Activated T-cell treated with anti-CD3 and anti-CD28 coated beads for 48 hours (primary cell): Measurements from ENCODE around the gene ATXN7.
A peak's percentile ranks its signal among the peaks of the same experiment; 100 is the strongest.

Experiments used
- DNase-seq: peaks from one replicate; pipeline ENCODE4 v3.0.0-alpha.2; 2020; ENCODE audit warnings: low read depth

The ATXN7 gene, protein sequence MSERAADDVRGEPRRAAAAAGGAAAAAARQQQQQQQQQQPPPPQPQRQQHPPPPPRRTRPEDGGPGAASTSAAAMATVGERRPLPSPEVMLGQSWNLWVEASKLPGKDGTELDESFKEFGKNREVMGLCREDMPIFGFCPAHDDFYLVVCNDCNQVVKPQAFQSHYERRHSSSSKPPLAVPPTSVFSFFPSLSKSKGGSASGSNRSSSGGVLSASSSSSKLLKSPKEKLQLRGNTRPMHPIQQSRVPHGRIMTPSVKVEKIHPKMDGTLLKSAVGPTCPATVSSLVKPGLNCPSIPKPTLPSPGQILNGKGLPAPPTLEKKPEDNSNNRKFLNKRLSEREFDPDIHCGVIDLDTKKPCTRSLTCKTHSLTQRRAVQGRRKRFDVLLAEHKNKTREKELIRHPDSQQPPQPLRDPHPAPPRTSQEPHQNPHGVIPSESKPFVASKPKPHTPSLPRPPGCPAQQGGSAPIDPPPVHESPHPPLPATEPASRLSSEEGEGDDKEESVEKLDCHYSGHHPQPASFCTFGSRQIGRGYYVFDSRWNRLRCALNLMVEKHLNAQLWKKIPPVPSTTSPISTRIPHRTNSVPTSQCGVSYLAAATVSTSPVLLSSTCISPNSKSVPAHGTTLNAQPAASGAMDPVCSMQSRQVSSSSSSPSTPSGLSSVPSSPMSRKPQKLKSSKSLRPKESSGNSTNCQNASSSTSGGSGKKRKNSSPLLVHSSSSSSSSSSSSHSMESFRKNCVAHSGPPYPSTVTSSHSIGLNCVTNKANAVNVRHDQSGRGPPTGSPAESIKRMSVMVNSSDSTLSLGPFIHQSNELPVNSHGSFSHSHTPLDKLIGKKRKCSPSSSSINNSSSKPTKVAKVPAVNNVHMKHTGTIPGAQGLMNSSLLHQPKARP

DNA sequence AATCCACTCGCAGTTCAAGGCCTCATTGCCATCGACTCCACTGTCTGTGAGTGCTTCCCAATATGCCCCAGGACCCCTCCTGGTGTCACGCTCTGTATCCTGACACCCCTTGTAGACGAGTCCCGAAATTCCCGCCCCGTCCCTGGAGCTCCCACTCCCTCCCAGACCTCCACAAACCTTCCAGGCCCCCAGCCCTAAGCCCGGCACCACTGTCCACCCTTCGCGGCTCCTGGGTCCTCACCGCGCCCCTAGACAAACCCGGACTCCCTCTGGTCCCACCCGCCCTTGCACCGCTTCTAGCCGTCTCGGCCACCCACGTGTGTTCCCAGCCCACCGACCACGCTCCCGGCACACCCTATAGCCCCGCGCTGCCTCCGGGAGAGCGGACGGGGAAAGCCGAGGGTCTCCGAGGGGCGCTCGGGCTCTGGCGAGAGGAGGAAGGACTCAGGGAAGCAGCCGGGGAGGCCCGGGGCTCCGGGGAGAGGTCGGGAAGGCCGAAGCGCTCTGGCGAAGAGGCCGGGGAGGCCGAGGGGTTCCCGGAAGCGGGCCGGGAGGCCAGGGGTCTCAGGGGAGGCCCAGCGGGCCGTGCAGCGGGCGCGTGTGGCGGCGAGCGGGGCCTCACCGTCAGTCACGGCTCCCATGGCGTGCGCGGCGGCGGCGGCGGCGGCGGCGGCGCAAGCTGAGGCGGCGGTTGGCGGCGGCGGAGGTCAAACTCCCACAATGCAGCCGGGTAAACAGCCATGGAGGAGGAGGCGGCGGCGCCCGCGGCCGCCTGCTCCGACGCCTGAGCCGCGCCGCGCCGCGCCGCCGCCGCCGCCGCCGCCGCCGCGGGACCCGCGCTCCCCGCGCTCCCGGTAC, at the start of gene ATXN7, which contains the start of gene THOC7:
Gene ATXN7 (plus strand): TSS at position 718 of the 858 bp plus-strand sequence. CDS start 48,732 bp downstream, outside the sequence.
Gene THOC7 (minus strand): TSS at position 656 of the 858 bp plus-strand sequence. CDS start 15 bp downstream, at position 641.
- DNase-seq: peak; percentile 61

DNA sequence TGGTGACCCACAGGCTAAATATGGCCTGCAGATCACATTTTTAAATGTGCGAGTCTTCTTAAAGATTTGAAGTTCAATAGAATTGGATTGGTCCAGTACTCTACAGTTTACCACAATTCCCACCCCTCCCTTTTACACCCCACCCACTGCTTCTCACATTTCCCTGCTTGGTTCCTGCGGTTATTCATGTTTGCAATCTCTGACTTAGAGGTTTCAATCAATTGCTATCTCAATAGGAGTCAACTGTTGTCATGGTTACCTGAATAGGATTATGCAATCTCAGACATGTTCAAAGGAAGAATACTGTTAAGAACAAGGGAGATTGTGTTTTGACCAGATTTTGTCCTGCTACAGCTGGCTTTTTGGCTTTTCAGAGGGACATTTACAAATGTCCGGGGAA, 49.4 kb upstream of the ATXN7 start:
- DNase-seq: no peak

DNA sequence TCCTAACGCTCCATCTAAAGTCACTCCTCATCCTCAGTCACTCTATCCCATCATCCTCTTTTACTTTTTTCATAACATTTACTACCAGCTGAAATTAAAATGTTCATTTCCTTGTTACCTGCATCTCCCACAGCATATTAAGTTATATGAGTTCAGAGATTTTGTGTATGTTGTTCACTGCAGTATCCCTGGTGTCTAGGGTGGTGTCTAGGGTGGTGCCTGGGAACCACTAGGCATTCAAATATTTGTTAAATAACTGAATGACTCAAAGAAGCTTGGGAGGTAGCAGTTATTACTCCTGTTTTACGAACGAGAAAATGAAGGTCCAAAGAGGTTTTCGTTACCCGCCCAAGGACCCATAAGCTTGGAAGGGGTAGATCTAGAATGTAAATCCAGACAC, 46.4 kb upstream of the ATXN7 start:
- DNase-seq: no peak

DNA sequence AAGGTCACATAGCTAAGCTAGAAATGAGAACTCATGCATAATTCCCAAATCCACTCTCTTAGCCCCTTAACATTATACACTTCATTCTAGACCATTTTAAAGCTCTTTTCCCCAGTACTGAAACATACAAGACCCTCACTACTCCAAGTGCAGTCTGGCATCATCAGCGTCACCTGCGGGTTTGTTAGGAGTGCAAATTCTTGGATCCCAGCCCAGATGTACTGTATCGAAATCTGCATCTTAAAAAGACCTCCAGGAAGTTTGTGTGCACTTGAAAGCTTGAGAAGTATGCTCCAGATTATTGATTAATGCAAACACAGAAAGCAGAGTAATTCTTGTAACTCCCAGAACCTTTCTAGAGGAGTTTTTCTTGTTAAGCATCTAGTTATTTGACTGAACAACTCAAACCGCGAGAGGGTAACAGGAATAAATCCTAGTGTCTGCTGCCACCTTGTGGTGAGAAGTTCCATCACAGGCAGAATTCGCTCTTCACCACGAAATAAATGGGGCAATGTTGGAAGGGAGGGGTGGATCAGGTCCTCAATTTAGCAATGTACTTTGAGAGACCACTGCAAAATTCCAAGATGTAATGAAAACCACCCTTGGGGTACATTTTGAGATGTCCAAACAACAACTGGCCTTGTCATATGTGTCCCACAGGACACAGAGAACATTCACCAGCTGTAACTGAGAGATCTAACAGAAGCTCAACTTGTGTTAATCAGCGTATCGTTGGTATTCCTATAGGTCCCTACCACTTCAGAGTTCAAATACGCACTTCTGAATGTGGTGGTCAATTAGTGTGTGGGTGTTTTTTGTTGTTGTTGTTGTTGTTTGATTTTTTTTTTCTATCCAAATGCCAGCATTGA, 45.2 kb upstream of the ATXN7 start:
- peak; percentile 41 for DNase-seq

DNA sequence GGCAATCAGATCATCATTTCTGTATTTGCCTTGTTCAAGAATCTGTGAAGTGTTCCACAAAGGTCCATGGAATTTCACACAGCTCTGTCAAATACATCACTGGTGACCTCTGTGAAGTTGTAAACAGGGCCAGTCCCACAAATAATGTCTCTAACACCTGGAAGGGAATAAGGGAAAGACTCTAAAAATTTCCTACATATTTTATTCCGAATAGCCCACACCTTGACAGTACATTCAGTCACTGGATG, 44.6 kb upstream of the ATXN7 start, which contains the start of gene C3orf49:
Gene C3orf49 (plus strand): TSS at position 149 of the 248 bp plus-strand sequence. CDS start 173 bp downstream, outside the sequence.
- no peak for DNase-seq

DNA sequence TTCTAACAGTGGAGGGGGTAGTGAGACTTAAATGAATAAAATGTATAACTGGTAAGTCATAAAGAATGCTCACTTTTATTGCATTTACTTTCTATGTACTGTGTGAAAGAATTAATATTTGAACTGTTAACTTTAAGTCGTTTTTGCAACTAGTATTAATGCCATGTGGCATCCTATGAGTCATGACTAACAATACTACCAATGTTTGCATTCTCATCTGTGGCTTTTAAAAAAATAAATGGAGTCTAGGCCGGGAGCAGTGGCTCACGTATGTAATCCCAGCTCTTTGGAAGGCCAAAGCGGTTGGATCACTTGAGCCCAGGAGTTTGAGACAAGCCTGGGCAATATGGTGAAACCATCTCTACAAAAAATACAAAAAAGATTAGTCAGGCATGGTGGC, 39.4 kb upstream of the ATXN7 start:
- no peak for DNase-seq

DNA sequence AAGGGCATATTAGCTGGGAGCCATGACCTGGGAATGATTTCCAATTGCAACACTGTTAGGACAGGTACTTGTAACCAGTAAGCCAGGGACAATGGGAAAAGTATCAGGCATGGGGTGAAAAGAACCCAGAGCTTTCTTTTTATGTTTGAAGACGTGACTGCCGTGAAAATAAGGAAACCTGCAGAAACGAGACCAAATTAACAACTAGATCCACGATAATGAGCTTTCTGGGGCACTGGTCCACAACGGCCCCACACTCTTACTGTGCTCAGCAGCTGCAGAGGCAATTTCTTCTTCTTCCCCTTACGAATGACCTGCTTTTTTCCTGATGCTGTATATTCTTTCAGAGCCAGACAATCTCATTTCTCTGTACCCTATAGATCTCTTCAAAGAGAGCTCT, 33.1 kb upstream of the ATXN7 start:
- no peak for DNase-seq

DNA sequence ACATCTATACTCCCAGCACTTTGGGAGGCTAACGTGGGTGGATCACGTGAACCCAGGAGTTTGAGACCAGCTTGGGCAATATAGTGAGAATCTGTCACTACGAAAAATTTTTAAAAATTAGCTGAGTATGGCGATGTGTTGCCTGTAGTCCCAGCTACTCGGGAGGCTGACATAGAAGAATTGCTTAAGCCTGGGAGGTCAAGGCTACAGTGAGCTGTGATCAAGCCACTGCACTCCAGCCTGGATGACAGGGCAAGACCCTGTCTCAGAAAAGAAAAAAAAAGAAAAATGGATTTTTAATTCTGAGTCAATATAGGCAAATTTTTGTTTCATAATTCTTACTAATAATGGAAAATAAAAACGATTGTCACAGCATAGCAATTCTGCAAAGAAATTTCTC, 31.3 kb upstream of the ATXN7 start:
- no peak for DNase-seq

DNA sequence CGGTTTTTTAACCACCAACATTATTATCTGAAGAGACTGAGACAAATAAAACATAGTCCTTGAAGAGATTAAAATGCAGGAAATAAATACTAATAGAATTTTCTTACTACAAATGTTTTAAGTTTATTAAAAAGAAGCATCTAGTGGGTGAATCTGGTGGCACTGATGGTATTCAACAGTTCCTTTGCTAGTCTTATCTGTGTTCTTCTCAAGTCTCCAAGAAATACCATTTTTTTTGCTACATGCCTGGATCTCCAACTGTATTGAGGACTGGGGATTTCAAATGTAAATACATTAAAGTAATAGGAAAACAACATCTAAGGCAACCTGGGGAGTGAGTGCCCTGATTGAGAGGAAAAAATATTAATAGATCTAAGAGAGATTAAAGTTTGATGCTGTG, 22.0 kb upstream of the ATXN7 start:
- DNase-seq: no peak

DNA sequence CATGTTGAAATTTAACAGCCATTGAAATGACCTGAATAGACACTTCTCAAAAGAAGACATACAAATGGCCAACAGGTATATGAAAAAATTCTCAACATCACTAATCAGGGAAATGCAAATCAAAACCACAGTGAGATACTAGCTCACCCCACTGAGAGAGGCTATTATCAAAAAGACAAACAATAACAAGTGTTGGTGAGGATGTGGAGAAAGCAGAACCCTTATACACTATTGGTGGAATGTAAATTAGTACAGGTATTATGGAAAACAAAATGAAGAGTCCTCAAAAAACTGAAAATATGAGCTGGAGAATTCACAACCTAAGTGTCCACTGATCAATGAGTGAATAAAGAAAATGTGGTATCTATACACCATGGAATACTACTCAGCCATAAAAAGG, 21.5 kb upstream of the ATXN7 start:
- no peak for DNase-seq

DNA sequence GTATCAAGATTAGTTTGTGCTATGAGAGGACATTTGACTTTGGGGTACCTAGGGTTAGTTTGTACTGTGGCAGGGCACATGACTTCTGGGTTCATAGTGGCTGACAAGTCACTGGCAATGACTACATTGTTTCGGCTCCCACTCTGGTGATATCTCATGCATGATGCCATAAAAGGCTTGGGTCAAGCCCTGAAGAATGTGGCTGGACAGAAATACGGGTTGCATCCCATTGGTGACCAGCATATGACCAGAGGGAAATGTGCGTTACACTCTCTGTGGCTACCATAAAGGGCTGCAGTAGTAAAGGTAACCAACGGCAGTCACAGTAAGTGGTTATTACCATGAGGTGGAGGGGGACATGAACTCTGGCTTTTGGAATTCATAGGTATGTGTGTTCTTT, 18.5 kb upstream of the ATXN7 start:
- no peak for DNase-seq

DNA sequence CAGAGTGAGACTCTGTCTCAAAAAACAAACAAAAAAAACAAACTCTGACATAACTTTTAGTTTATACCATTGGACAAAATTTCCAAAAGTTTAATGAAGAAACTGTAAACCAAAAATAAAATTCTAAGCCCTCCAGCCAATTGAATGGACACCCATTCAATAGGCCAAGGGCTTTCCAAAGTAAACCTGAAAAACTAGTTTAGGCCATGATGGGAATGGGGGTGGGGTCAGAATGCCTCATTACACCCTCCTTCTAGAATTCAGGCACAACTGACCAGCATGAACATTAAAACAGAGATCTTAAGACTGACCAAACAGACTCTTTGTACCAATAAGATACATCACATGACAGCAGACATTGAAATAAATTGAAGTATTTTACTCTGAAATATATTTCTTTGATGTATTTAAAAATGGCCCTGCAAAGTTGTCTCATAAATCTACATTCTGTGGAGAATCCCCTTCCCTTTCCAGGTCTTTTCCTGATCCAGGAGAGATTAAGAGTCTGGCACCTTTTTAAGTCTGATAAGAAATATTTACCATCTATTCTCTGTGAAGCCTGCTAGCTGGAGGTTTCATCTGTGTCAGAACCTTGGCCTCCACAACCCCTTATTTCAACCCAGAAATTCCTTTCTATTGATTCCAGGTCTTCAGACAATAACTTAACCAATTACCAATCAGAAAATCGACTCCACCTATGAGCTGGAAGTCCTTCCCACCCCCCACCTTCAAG, 15.8 kb upstream of the ATXN7 start:
- no peak for DNase-seq

DNA sequence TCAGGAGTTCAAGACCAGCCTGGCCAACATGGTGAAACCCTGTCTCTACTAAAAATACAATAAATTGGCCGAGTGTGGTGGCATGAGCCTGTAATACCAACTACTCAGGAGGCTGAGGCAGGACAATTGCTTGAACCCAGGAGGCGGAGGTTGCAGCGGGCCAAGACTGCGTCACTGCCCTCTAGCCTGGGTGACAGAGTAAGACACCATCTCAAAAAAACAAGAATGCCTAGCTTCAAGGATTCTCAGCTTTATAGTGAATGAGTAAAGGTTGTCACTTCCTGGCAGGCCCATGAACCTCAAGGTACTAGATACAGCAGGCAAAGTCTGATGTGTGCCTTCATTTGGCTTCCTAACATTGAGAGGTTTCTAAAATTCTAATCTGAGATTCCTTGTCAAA, 14.5 kb upstream of the ATXN7 start:
- no peak for DNase-seq

DNA sequence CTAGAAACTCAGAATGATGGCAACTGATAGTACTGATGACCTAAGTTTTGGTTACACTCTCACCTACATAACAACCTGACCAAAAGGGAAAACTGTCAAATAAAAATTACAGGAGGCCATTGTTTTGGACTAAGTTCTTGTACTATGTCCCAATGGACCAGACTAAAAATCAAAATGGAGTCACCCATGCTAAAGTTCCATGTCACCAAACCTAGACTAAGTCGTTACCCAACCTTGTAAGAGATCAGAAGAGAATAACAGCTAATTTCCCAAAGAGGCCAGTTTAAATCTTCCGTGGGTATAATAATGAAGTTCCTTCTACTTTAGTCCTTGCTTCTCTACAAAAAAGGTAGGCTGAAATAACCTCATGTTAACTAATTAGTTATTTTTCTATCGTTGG, 12.4 kb upstream of the ATXN7 start:
- no peak for DNase-seq

DNA sequence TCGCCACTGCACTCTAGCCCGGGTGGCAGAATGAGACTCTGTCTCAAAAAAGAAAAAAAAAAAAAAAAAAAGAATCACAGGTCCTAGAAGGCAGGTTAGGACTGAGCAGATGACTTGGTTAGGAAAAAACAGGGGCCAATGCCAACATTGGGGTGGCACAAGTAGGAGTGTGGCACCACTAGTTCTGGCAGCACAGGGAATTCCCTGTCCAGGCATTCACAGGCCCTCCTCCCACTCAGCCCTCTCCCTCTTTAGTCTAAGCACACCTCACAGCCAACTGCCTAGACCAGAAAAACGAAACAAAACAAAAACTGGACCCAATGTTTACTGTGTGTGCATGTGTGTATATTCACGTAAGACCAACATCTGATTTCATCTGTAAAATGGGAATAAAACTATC, 10.6 kb upstream of the ATXN7 start:
- DNase-seq: no peak

DNA sequence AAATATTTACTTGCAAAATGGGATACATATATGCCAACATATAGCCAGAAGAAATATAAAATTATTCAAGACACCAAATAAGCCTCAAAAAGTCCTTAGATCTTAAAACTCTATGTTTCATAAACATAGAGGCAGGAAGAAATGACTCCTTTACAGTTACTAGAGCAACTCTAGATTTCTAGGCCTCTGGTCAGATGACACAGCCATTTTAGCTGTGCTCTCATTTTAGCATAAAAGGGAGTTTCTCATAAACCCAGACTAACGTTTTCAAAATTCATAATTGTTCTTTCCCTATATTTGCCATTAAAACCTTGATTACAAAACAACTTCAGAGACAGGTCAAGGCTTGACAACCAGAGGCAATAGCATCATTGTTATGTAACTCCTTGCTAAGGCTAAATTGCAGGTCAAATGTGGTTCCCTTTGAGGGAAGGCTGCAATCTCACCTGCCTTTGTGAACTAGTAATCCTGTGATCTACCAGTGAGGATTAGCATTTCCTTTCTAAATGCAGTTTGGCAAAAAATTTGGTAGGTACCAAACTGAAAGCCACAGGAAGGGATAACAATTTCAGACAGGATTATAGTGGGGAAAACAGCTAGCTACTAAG, 8.2 kb upstream of the ATXN7 start:
- DNase-seq: no peak

DNA sequence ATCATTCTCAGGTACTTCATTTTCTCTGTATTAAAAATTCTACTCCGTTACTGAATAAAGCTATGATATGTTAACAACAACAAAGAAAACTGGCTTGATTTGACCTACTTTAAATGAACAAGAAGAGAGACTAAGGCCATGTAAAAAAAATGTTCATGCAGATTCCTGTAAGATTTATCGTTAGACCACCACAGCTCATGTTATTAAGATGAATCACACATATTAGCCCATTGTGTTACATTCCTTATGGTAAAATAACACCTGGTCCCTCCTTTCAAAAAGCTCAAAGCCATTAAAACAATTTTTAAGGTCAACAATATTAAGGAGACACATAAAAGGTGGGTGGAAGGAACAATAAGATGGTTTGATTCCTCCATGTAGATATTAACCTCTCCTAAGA, 6.4 kb upstream of the ATXN7 start:
- no peak for DNase-seq

DNA sequence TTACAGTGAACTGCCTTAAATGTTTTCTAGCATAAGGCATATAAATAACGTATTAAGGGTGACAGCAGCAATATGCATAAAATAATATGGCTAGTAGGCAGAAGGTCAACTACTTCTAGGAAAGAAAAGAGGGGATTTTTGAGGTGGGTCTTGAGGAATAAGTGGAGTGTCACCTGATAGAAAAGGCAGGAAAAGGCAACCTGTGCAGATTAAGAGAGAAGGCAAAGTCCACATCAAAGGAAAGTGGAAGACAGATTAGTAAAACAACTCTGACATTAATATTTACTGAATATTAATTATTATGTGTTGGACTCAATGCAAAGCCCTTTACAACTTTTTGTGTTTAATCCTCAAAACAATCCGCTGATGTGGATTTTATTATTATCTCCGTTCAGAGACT, 2.9 kb upstream of the ATXN7 start:
- DNase-seq: no peak

DNA sequence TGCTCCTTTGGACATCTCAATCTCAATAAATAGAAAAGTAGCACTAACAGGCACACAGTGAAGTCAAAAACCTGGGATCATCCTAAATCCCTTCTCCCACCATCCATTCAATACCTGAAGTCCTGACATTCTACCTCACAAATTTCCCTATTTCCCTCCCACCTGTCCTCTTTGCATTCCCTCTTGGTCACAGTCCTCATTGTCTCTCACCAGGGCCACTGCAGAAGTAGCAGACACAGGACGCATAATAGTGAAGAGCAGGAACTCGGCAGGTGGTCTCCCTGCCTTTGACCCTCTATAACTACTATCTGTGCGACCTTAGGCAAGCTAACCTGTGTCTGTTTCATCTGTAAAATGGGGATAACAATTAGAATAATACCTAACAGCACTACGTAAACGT, 2.4 kb upstream of the ATXN7 start:
- no peak for DNase-seq

DNA sequence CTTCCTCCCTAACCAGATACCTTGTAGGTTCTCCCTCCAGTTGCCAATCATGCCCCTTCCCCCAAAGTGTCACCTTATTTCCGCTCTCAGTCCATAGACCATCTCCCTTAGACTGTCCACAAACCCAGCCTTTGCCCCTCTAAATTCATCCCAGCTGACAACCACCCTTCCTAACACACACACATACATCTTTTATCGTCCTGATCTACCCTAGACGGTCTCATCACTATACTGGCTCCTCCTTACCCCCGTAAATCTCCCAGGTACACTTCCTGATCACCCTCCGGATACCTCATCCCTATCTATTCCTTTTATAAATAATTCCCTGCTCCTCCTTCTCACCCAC, 890 bp upstream of the ATXN7 start:
- no peak for DNase-seq
